Activated T-helper 1 cell treated with anti-CD3 and anti-CD28 coated beads, Interleukin-2, amount 50 U/mL, for 16 hours (primary cell): Measurements from ENCODE around the gene STK38.
A peak's percentile ranks its signal among the peaks of the same experiment; 100 is the strongest.

Source experiments
- DNase-seq, 2 donors: peaks; one replicate each; pipeline ENCODE4 v3.0.0-alpha.2; 2020; ENCODE audit warnings: low read depth in 1 of 2, low spot score in 1 of 2

STK38 gene

DNA sequence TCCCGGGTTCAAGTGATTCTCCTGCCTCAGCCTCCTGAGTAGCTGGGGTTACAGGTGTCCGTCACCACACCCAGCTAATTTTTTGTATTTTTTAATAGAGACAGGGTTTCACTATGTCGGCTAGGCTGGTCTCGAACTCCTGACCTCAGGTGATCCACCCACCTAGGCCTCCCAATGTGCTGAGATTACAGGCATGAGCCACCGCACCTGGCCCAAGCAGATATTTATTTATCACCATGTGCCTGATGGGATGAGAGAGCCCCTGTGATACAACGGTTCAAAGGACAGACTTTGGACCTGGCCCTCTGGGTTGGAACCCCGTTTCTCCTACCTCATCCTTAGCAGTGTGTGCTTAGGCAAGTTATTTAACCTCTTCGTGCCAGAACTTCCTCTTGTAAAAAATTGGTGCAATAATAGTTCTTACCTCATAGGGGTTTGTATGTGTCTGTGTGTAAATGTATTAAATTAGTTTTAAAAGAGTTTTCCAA lies 19.2 kb upstream of the STK38 start:
- DNase-seq = no peak

DNA sequence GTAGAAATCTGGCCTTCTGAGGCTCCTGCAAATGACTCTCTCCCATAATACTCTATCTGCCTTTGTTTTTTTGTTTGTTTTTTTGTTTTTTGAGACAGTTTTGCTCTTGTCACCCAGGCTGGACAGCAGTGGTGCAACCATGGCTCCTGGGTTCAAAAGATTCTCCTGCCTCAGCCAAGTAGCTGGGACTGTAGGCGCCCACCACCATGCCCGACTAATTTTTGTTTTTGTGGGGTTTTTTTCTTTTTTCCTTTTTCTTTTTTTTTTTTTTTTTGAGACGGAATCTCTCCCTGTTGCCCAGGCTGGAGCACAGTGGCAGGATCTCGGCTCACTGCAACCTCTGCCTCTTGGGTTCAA lies 16.6 kb upstream of the STK38 start:
- DNase-seq = no peak

DNA sequence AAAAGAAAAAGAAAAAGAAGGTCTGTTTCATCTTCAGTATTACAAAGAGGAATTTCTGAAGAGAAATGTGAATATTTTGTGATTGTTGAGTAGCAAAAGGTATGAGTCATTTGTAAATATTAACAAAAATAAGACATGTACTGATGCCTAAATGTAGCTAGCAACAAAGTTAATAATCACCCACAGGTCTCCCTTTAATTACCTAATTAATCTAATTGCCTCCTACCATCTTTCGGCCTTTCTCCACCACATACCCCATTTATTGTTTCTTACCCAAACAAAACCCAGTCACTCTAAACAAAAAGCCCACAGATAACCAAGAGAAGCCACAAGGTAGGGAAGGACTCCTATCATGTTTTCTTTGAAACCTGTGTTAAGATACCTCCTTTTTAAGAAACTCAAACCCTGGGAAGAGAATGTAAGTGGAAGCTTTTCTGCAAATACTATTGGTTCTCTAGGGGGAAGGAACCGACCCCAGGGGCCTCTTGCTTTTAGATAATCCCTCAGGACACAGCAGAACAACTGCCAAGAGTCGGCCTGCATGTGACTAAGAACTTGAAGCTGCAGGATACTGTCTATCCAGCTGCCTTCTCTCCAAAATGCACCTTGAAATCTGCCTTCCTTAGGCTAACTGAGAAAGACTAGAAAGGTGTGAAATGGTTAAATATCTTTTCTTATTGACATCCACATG lies 16.1 kb upstream of the STK38 start:
- no peak for DNase-seq

DNA sequence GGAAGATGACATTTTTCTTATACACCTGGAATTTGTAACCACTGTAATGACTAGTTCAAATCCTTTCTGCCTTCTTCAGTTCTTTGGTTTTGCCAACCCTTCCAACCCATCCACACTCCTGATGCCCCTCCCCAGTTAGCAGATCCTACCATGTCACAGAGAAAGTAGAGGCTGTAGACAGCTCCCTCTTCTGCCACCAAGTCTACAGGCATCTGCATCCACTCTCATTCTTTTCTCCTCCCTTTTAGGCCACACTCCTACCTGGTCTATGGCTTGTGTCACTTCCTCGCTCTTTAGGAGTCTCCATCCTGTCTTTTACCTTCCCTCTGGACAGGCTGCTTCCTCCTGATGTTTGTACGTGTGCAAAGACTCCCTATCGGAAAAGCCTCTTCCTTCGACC lies 13.5 kb upstream of the STK38 start:
- DNase-seq = no peak

DNA sequence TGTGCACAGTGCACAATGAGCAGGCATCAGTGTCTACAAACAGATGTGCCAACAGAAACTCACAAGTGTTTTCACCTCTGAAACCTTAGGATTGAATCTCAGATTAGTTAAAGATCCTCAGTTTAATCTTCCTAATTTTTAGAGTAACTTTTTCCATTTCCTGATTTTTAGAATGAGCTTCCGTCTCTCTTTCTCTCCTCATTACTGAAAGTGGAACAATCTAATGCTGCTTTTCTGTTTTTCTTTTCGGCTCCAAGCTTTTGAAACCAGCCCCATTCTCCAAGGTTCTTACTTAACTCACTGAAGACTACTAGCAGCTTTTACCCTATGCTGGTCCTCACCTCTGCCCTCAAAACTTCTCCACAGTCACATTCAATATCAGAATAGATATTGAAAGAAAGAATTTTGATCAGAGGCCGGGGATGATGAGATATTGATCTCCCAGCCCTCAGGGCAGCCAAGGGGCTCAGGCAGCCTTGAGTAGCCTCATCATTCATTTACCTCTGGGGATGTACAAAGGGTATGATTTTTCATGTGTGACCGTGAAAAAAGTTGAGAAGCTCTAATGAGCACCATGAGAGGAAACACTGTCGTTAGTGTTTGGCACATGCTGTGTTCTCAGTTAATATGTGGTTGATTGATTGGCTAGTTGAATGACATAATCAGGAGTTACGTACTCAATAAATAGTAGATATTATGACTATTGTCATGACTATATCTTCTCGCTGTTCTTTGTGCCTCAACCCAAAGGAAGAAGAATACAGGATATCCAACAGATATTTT lies 11.9 kb upstream of the STK38 start:
- no peak for DNase-seq

DNA sequence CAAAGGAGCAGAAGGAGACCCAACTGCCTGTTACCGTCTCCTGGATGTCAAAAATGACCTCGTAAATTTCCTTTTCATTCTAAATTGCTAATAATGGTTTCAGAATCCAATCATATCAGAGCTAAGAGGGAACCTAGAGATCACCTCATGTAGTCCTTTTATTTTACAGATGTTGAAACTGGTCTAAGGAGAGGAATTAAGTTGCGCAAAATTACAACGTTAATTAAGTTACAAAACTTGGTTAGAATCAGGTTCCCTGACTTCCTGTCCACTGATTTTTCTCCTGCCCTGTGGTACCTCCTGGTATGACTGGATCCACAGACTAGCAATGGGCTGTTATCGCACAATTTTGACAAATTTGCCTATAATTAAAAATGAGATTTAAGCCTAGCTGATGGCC lies 9.0 kb upstream of the STK38 start:
- no peak for DNase-seq

DNA sequence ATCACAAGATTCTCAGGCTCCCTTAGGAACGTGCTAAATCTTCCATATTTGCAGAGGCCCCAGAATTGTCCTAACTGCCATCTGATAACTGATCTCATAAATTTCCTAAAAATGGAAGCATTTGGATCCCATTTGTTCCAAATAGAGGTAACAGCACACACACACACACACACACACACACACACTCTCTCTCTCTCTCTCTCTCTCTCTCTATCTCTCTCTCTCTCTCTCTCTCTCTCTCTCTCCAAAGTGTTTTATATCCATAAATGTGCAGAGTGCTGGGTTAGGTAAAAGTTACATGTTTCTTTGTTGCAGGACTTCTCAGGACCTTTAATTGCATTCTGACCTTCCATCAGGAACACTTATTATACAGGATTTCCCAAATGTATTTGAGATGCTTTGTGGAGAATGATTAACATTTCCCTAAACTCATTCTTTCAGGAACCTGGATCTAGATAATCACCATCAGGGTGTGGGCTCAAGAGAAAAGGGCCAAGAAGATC lies 8.5 kb upstream of the STK38 start:
- no peak for DNase-seq

DNA sequence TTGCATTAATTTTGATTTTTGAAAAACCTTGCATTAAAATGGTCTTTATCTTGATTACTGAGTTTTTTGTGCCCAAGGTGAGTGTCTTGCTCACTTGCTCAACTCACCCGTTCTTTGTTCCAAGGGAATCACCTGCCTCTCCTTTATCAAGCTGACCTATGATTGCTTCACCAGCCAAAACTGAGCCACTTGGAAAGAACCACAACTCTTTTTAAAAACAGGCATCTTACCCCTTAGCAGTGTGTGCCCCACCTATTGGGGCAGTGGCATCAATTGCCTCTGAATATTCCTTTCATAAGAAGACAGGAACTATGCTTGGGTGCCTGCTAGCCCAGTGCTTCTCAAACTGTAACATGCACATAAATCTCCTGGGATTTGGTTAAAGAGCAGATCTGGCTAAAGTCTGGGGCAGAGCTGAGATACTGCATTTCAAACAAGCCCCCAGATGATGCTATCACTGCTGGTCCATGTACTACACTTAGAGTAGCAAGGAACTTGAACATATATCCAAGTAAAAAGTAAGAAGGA lies 3.3 kb upstream of the STK38 start:
- no peak for DNase-seq

DNA sequence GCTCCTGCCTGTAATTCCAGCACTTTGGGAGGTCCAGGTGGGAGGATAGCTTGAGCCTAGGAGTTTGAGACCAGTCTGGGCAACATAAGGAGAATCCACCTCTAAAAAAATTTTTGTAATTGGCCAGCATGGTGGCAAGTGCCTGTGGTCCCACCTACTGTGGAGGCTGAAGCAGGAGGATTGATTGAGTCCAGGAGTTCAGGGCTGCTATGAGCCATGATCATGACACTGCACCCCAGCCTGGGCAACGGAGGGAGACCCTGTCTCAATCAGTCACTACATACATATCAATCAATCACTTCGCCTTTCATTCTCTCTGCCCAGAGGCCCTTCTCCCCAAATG lies 1.1 kb upstream of the STK38 start:
- DNase-seq = no peak

DNA sequence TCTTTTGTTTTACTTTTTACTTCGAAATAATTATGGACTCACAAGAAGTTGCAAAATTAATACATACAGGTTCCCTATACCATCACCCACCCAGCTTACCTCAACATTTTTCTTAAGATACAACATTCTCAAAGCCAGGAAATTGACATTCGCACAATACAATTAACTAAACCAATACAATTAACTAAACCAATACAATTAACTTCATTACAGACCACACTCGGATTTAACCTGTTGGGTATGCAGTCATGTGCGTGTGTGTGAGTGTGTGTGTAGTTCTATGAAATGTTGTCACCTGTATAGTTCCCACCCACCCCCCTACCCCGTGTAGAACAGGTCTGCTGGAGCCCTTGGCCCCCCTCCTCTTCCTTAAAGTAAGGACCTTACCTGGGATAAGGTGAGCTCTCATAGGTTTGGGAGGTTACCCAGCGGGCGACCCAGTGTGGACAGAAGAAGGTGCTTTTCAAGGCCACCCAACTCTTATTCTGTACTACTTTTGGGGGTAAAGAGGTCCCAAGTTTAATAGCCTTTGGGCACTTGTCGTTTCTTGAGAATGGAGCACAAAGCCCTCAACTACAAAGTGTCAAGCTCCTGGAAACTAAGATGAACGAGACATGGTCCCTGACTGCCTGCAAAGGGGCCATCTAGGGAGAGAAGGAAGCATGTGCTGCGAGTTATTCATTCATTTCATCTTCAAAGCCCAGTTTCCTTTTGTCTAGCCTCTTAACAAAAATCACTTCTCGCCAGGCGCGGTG lies 544 bp upstream of the STK38 start:
- no peak for DNase-seq

DNA sequence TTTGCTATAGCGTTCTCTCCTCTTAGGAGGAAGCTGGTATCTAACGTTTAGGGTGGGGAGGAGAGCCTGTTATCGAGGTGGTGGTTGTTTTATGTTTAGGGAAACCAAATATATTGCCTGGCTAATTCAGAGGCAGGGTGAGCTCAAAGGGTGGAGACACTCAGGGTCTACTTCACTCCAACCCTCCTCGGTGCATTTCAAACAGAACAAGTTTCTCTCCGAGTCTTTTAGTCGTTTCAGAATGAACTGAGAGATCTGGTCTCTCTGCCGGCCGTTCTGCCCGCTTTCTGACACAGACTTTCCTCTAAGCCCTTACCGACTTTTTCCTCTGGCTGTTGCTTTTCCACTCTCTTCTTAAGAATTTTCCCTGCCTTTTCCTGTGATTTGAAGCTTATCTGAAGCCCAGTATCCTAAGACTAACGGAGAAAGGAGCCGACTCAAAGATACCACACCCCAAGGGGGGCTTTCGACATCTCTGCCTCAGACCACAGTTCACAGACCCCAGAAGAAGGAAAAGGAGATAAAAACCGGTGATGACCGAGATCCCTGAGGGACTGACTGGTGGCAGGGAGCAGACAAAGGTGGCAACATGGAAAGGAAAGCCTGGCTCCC lies 865 bp downstream of the STK38 start:
- no peak for DNase-seq

DNA sequence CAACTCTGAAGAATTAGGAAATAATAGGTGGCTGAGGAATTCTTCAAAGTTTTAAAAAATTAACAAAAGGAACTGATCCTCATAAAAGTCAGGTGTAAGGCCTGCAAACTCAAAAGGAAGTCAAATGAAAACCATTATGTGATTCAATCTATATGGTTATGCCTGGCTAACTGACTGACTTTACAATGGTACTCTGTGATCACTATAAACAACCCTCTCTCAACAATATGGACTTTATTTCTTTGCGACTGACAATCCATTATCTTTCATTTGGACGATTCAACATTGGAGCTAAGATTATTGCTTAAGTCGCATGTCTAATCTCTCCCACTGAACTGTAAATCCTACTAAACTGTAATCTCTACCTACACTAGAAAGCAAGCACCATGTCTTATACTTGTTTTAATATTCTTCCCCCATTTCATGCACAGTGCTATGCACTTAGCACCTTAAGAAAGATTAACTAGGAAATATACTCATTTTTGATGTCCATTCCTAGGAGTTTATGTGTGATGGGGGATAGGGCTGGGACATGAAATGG lies 1.4 kb downstream of the STK38 start:
- no peak for DNase-seq

DNA sequence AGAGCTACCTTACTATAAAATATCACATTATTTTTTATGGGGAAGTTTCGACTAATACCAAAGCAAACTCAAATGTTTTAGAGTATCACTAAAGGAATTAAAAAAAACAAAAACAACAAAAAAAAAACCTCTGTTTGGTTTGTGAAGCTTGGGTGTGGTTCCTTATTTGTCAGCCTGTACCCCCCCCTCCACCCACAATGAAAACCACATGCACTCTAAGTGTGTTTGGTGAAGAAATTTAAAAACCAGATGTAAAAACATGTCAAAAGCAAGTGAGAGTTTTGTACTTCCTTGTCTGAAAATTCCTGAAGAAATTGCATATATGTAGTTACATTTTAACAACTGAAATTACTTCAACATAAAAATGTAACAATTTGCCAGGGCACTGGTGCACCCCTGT lies 3.1 kb downstream of the STK38 start:
- peak in 1 of 2 donors; percentile 27 for DNase-seq

DNA sequence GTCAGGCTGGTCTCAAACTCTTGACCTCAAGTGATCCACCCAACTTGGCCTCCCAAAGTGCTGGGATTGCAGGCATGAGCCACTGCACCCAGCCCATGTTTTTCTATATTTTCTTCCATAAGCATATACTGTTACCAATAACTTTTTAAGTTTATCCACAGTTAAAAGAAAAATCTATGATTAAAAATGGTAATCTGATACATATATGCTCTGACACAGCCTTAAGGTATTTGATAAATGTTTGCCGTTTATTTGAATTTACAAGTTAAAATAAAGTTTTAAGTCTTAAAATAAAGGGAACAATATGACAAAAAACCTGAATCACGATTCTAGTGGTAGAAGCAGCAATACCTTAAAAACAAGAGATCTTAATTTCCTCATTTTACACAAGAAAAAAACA lies 5.2 kb downstream of the STK38 start:
- no peak for DNase-seq

DNA sequence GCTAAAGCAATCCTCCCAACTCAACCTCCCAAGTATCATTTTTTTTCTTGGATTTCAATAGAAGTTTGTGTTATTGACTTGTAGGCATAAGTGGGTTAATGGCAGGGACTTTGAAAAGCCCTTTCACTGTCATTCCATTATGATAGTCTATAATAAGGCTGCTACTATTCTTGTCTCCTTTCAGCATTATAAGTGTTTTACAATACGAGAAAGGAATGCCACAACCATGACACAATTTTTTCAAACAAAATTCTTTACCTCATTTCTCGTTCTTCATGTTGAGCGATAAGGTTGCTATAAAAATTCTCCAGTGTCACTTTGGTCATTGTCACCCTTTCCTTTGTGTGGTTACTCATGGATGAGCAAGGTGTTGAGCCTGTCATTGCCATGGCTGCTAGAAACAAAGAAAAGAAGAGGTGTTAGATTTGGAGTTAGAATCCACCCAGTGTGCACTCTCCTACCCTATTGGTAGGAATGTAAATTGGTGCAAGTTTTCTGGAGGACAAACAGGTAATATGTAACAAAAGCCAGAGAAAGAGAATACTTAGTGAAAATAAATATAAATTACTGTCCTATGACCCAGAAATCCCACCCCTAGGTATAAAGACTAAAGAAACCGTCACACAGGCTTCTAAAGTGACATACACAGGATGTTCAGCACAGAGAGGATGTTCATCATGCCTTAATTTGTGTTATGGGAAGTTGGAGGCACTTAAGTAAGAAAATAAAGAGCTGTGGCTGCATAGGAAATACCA lies 7.3 kb downstream of the STK38 start:
- no peak for DNase-seq

DNA sequence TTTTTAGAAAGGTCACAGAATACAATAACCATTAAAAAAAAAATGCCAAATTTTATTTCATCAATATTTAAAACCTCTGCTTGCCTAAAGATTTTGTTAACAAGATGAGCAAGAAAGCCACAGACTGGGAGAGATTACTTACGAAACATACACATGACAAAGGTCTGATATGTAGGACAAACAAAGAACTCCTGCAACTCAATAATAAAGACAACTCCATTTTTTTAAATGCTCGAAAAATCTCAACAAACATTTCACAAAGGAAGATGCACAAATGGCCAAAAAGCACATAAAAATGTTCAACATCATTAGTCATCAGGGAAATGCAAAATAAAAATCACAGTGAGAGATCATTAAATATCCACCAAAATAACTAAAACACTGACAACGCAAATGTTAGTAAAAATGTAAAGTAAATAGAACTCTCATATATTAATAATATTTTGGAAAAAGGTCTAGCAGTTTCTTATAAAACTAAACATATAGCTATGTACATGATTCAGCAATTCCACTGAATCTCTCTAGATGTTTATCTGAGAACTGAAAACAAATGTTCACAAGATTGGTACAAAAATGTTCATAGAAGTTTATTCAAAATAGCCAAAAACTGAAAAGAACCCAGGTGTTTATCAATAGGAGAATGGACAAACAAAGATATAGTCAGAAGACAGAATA lies 10.3 kb downstream of the STK38 start:
- no peak for DNase-seq

DNA sequence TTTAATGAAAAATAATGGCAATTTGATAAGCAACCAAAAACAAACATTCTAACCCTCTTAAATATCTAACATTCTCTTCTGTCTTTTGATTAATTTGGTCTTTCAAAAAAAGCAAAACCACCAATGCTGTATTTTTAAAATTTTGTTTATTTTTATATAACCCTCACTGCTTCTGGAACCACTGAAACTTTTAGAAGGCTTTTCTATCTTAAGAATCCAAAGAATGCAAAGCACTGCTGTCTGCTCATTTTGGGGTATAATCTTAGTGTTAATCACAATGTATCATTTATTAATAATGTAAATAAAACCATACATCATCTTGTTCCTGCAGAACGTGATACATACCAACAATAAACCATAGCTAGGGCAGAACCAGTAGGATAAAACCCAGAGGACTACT lies 14.0 kb downstream of the STK38 start:
- no peak for DNase-seq

DNA sequence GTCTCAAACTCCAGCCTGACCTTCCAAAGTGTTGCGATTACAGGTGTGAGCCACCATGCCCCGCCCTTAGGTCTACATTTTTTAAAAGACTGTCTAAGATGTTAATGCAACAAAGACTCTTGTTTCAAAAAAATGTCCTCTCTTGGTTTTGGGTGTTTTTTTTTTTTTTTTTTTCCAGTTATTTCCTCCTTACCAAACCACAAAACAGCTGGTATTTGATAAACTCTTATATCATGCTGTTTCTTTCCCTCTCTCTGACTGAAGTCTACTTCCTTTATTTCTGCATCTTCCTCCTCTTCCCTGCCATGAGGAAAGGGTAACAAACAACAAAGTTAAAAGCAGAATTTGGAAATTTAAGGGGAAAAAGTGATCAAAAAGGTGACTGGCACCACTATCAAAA lies 21.2 kb downstream of the STK38 start:
- DNase-seq = no peak

DNA sequence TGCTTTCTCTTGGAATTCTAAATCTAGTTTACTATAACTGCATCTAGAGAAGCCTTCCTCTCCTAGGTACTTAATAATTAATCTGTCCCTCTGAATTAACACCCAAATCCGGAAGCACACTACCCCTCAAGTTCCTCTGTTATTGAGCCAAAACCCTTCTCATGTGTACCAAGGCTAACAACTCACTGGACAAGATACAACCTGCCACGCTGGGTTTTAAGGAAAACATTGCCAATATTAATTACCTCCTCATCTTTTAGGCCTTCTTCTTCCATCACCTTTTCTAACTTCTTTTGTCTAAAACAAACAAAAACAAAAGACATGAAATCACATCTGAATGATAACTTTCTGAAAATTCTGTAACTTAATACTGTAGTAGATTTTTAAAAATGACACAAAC lies 21.9 kb downstream of the STK38 start:
- DNase-seq = no peak

DNA sequence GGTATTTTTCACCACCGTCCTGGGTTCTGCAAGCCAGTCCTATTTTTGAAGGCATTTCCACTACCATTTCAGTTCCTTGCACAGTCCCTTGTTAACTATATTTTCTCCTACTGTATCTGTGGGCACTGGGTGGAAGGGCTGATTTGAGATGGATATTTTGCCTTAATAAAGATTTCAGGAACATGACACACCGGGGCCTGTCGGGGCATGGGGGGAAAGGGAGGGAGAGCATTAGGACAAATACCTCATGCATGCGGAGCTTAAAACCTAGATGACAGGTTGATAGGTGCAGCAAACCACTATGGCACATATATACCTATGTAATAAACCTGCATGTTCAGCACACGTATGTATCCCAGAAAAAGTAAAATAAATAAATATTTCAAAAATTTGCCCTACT lies 22.4 kb downstream of the STK38 start:
- DNase-seq = no peak
